Left lobe of liver (tissue), 2 donors: Measurements from ENCODE around the gene PLCD1. TPM values are rescaled to one million over a fixed set of nuclear protein-coding genes. Genes with fewer than 3 reads are reported as not detected.

ENCODE experiments used
- ATAC-seq: fragments of 200-7000 bp; cut with Tn5 transposase; one replicate; pipeline ENCODE4 v1.9.1; 2020; ENCODE audit warnings: mild to moderate bottlenecking, moderate library complexity
- DNase-seq: peaks from one replicate; pipeline ENCODE4 v3.0.0-alpha.2; 2020; ENCODE audit warnings: low spot score
- total RNA-seq: library from RNA; stranded (reverse); gene quantifications from one replicate; pipeline ENCODE4 v1.2.1, GENCODE V29; 2021
- donor health status: DM: no; HTN: no; CAD: no; lungs with moderate emphysema.
- donor health status: DM: no; HTN: yes; CAD: no.

Gene PLCD1
- total RNA-seq, 1 donor from 2014 or later, result 11.3 TPM

DNA sequence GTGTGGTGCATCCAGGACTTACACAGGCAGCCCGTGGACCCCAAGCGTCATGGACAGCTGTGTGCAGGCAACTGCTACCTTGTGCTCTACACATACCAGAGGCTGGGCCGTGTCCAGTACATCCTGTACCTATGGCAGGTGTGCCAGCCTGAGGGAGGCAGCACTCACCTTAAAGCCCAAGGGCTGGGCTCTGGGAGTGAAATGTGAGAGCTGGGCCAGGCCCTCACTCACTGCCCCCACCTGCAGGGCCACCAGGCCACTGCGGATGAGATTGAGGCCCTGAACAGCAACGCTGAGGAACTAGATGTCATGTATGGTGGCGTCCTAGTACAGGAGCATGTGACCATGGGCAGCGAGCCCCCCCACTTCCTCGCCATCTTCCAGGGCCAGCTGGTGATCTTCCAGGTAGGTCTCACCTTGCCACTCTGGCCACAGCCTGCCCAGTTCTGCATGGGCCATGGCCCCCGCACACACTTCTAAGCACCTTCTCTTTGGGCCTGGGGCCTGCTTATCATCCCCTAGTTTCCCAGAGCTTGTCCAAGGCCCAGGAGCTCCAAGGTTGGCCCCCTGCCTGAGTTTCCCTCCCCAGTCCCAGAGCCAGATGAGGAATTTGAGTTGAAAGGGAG lies 27.9 kb downstream of the PLCD1 start:
- DNase-seq (no peak), ATAC-seq (no peak)

DNA sequence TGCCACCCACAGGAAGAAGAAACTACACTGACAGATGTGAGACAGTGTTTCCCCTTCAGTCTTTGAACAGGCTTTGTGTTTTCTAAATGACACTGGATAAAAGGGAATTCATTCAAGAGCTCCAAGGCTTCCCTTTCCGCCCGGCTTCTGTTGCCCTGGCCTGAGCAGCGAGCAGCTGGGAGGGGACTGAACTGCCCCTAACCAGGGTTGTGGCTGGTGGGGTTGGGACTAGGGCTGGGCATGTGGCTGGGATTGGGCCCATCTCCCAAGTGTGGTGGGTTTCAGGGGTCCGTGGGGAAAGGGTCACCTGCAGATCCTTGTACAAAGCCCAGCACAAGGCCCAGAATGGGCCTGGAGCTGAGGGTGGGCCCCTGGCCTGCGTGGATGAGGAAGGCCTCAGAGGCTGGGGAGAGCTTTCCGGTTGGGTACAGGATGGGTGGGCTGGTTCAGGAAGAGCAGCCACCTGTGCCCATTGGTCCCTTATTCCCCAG lies 28.4 kb downstream of the PLCD1 start:
- DNase-seq, result no peak
- ATAC-seq, result no peak

DNA sequence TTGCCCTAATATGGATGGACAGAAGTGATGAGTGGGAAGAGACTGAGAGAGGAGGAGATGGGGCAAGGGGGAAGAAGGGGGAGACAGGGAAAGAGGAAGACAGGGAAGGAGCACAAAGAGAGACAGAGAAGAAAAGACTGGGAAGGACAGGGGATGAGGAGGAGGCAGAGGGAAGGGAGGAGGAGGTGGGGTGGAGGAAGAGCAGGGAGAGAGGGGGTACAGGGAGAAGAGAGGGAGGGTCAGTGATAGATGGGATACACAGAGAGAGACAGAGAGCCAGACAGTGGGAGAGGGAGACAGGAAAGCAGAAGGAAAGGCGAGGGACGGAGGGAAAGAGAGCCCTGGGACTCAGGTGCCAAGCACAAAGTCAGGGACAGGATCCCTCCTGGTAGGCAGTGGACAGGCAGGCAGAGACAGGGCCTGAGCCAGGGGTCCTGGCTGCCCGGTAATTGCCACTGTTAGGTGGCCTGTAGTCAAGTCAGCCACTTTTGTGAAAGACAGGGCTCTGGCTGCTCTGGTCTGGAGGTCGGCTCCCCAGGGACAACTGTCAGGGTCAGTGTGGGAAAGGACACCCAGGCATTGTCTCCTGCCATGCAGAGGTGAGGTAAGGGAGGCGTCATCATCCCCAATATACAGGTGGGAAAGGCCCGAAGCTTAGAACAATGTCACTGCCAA lies 29.1 kb downstream of the PLCD1 start:
- DNase-seq, result no peak
- ATAC-seq, result no peak

DNA sequence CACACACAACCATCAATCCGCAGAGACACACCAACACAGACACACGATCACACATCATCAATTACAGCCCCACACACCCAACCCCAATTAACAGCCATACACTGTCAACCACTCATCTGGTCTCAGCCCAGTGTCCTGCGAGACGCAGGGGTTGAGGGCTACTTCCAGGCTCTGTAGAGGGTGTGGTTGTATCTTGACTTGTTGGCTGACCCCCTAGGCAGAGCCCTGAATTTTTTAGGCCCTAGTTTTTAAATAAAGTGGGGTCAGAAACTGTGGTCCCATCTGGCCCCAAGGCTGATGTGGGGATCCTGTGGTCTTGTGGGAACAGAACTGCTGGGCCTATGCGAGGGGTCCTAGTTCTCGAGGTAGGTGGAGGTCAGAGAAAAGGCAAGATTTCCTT lies 29.6 kb downstream of the PLCD1 start:
- DNase-seq, result no peak
- ATAC-seq, result no peak

DNA sequence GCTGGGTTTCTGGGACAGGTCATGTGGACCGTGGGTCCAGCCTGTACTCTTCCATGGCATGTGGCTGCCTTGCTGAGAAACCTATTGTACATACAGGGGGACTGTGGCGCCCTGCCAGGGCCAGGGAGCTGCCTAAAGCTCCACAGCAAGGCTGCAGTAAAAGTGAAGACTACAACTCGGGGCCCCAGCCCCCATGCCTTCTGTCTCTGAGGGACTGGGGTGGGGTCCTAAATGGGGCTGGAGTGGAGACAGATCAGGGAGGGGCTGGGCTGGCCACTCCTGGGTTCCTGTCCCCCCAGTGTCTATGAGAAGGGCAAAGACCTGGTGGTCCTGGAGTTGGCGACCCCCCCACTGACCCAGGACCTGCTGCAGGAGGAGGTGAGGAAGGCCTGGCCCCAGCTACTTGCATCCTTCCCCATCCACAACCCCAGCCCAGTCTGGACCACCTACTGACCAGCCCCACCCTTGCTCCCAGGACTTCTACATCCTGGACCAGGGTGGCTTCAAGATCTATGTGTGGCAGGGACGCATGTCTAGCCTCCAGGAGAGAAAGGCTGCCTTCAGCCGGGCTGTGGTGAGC lies 31.6 kb downstream of the PLCD1 start:
- no peak for ATAC-seq
- no peak for DNase-seq

DNA sequence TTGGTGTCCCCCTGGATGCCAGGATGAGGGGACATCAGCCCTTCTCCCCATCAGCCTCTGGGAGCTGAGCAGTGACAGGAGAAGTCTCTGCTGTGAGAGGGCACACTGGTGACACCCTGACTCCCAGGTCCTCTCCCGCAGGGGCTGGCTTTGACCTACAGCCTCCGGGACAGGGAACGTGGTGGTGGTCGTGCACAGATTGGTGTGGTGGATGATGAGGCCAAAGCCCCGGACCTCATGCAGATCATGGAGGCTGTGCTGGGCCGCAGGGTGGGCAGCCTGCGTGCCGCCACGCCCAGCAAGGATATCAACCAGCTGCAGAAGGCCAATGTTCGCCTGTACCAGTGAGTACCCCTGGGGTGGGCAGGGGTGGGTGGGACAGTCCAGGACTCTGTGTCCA lies 32.1 kb downstream of the PLCD1 start:
- ATAC-seq, result no peak
- no peak for DNase-seq

DNA sequence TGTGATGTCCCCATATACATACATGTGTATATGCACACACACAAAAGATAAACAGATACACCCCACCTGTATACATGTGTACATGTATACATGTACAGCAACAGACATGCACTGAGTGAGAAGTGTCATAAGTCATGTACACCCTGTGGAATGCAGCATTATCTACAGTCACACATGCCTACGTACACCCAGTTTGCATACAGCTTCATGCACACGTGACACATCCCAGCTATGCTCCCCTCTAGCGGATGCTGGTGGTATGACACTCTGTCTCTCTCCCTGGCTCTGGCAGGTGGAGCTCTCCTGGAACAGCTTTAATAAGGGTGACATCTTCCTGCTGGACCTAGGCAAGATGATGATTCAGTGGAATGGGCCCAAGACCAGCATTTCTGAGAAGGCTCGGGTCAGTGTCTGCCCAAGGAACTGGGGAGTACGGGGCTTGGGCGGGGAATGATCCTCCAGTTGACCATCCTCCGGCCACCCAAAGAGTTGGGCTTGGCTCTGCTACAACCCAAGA lies 32.6 kb downstream of the PLCD1 start:
- peak; percentile 79 for DNase-seq
- ATAC-seq, result peak; percentile 77

DNA sequence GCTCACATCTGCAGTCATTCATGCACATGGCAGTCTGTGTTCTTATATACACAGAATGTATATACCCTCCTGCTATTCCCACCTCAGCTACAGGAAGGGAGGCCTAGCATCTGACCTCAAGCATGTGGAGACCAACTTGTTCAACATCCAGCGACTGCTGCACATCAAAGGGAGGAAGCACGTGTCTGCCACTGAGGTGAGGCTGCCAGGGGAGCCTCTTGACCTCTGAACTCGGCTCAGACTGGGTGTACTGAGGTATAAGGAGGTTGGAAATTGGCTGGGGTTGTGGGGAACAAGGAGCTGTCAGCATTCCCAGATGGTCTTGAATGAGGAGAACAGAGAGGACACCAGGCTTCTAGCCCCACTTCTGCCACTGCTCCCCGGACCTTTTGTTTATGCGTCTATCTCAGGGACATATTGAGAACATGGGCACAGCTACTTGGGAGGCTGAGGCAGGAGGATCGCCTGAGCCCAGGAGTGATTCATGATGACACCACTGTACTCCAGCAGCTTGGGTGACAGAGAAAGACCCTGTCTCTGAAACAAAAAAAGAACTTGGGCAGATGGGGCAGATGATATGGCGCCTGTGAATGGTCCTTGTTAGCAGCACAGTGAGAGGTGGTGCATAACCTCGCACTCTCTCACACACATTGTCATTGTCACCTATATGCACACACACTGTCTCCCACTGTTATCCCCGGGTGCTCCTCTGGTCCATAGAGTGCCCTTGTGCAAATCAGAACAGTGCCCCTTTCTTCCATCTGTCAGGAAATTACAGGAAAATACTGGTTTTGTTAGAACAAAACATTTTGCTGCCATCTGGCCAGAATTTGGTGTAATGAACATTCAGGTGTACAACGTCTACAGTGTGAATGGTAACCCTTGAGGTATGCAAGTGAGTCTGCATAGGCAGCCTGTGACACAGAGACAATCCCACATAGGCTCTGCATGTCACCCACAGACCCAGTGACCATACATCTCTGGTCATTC lies 33.5 kb downstream of the PLCD1 start:
- no peak for DNase-seq
- no peak for ATAC-seq

DNA sequence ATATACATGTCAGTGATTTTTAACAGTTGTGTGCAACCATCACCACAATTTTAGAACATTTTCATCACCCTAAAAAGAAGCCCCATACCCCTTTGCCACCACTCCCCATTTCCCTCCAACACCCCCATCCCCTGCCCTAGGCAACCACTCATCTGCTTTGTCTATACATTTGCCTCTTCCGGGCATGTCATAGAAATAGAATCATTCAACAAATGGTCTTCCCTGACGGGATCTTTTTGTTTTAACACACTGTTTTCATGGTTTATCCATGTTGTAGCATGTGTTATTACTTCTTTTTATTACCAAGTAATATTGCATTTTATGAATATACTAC lies 34.8 kb downstream of the PLCD1 start:
- ATAC-seq, result no peak
- no peak for DNase-seq

DNA sequence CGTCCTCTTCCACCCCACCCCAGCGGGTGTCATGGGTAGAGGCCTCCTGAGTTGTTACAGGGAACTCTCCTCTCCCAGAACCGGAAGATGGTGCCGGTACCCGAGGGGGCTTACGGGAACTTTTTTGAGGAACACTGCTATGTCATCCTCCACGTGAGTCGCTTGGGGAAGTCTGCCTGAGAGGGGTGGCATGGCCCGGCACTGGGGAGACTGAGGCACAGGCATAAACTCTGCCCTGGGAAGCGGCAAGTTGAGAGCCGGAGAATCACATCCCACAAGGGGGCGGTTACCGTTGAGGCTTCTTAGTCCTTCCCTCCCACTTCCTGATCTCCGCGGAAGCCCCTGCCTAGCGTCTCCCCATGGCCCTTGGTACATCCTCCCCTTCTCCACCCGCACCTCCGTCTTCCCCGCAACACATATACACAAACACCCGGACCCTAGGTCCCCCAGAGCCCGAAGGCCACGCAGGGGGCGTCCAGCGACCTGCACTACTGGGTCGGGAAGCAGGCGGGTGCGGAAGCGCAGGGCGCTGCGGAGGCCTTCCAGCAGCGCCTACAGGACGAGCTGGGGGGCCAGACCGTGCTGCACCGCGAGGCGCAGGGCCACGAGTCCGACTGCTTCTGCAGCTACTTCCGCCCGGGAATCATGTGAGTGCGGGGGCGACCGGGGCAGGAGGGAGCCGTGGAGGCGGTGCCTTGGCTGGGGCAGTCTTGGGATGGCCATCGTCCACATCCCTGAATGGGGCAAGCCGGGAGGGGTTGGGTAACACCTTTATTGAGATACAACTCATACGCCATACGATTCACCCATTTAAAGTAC lies 35.4 kb downstream of the PLCD1 start:
- peak; percentile 68 for DNase-seq
- peak; percentile 43 for ATAC-seq

DNA sequence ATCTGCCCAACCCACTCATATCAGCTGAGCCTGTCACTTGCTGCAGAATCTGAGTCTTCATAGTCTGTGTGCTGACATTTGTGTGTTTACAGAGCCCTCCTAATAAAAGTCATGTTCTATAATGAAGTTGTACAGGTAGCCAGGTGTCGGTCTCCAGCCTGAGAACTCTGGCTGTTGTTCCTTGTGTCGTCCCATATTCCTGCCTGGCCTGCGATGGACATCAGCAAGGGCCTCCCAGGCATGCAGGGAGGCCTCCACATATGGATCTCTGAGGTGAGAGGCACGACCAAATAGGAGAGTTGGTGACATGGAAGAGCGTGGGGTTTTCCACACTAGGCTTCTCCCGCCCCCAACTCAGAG lies 36.0 kb downstream of the PLCD1 start:
- DNase-seq, result no peak
- no peak for ATAC-seq

DNA sequence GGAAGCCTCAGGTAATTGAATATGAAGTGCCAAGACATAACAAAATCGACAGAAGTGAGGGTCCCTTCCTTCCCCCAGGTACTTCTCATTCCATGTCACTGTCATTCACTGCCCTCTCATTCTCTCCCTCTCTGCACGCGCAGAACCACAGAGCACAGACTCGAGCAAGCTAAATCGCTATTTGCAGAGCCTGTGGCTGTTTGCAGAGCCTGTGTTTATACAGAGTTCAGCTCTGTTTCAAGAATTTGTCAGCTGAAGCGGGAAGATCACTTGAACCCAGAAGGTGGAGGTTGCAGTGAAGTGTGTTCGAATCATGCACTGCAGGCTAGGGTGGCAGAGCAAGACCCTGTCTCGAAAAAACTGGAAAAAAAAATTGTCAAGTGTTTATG lies 36.4 kb downstream of the PLCD1 start:
- no peak for ATAC-seq
- no peak for DNase-seq

DNA sequence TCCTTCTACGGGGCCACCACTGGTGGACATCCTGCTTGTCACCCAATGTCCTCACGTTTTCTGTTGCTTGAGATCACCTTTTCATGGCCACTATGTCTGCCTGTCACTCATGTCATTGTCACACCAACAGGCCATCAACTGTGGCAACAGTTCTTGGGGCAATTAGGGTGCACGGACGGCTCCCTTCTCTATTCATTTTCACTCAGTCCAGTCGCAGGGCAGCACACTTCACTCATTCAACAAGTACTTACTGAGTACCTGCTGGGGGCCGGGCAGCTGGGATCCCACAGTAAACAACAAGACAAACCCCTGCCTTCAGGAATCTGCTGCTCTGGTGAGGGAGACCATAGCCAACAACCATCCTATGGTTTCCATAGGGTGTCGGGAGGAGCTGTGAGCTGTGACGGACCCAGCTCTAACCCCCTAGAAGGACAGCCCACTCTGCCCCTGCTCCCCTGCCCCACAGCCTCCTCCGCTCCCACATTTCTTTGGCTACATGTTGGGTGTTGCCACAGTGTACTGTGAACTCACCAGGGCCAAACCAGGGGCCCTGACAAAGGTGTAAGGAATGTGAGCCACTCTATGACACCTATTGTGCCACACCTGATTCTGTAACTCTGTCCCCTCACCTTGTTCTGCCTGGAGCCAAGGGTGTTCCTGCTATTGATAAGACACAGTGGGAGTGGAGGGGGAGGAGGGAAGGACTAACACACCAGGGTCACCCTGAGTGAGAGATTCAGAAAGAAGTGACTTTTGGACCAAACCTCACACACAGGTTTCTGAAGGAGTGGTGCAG lies 37.0 kb downstream of the PLCD1 start:
- ATAC-seq (no peak), DNase-seq (no peak)

DNA sequence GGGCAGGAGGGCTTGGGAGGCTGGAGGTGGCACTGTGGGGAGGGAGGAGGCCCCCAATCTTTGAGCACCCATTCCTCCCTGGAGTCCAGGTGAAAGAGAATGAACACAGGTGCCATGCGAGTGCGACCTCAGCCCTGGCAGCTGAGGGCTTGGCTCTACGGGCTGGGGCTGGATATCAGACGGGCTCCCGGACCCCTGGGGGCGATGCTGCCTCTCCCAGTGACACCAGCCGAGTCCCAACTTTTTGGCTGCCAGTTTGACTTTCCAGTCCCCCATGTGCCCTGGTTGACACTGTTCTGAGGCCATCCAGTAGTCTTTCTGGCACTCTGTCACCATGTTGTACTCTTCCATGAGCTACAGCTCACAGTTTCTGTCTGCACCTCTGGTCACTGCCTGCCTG lies 37.6 kb downstream of the PLCD1 start:
- ATAC-seq (no peak), DNase-seq (no peak)

DNA sequence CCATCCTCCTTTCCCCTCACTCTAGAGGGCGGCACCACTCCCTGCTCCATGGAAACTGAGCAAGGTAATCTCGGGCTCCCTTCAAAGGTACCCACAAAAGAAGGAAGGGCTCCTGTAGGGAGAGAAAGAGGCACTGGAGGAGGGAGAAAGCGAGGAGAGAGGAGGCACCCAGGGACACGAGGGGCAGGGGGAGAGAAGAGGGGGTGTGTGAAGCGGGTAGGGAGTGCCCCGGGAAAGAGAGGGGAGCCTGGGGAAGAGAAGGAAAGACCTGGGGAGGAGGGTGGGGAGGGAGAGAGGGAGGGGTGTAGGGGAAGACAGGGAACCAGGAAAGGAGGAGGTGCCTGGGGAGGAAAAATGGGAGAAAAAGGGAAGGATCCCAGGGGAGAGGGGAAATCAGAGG lies 38.3 kb downstream of the PLCD1 start:
- ATAC-seq (no peak), DNase-seq (no peak)

DNA sequence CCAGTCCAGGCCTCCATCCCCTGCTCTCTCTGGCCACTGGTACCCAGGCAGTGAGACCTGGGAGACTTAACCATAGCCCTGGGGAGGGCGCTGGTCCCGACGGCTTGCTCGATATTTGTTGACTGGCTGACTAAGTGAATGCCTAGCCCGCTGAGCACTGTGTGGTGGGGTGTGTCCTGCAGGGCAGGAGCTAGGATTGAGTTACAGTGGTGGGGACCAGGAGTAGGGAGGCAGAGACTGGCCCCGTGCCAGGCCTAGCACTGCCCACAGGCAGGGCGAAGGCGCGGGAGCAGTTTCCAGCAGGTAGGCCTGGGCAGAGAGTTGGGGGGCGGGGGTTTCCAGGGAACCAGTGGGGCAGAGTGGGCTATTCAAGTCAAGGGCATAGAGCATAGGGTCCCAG lies 38.9 kb downstream of the PLCD1 start, which contains the start of gene VILL:
Gene VILL, plus strand, starts transcription at position 260 of the 400 bp plus-strand sequence. CDS start 2,887 bp downstream, outside the sequence.
- no peak for ATAC-seq
- no peak for DNase-seq

DNA sequence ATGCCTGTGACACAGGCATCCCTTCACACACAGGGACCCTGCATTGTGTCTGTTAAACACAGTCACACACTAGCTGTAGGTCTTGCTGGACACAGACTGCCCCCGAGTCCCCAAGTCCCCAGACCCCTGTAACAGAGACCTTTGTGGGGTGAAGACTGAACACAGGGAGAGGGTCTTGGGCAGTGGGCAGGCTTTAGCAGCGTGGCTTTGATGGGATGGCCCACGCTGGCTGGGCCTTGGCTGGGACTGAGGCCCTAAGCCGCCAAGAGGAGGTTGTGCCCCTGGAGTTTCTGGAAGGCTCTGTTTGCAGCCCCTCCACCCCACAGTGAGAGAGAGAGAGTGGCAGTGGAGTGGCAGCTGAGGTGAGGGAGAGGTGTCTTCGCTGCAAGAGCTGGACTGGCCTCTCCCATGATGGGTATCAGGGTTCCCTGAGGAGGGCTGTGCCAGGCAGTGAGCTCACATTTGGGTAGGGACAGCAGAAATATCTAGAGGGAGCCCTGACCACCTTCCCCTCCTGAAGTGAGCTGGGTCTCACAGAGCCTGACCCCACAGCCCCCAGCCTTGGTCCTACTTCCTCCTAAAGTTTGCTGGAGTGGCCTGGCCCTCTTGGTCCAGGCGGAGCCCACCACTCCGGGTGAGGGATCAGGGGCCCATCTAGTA lies 39.5 kb downstream of the PLCD1 start:
- ATAC-seq, result no peak
- DNase-seq, result no peak

DNA sequence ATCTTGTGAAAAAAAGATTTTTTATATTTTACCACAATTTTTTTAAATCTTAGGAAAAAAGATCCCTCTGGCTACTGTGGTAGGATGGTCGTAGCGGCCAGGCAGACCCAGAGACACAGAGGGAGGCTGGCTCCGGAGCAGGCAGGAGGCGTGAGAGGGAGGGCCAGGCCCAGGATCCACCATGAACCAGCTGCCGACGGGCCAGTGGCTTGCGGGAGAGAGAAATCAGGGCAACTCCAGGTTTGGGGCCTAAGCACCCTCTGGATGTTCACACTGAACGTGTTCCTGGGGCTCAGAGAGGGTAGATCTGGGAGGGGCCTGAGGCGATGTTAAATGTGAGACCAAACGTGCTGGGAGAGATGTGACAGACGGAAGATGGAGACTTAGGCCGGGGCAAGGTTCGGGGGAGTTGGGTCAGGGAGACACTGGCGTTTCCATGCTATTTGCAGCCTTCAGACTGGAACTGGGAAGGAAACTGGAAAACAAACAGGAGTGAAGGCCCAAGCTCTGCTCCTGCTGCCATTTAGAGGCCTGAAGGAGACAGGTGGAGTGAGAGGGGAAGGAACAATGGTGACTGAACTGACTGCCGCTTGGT lies 40.4 kb downstream of the PLCD1 start:
- DNase-seq, result no peak
- ATAC-seq, result no peak
